Measurements from ENCODE around the gene PHPT1. TPM values are rescaled to one million over a fixed set of nuclear protein-coding genes. Genes with fewer than 3 reads are reported as not detected.
A peak's percentile ranks its signal among the peaks of the same experiment; 100 is the strongest.
"Not testable (repeated sequence)": the region's sequence is repeated elsewhere in the genome, so short reads cannot be mapped to it uniquely, and the experiment has no call there.

PHPT1 gene
- total RNA-seq, 1 donor: 105 TPM

DNA sequence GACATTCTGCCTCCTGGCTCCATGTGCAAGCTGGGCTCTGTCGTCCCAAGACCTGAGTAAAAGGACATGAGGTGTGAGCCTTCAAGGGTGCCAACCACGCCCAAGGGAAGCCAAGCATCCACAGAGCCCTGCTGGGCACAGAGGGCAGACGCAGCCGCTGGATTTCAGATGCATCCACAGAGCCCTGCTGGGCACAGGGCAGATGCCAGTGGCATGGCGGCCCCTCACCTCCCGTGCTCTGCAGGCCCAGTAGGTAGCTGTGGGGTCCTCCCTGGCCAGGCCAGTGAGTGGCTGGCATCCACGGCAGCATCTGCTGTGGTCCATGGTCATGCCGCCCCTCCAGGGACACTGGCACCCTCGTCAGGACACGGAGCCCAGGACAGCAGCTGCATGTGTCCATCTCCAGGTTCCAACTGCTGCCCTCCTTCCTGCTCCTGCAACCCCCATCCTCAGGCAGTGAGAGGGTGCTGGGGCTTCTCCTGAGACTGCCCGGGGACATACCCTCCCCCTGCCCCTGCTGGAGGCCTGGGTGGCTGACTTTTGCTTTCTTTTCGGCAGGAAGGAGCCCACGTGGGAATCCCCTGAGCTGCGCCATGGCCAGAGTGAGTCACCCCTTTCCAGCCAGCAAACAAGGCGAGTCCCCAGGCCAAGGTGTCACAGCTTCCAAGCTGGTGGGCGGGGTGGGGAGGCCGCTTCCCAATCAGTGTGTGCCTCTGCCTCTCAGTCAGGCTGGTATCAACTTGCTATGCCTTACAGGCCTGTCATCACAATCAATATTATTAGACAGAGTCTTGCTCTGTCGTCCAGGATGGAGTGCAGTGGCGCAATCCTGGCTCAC, 33.1 kb downstream of the PHPT1 start:
- TF ChIP-seq, protein P1, sequence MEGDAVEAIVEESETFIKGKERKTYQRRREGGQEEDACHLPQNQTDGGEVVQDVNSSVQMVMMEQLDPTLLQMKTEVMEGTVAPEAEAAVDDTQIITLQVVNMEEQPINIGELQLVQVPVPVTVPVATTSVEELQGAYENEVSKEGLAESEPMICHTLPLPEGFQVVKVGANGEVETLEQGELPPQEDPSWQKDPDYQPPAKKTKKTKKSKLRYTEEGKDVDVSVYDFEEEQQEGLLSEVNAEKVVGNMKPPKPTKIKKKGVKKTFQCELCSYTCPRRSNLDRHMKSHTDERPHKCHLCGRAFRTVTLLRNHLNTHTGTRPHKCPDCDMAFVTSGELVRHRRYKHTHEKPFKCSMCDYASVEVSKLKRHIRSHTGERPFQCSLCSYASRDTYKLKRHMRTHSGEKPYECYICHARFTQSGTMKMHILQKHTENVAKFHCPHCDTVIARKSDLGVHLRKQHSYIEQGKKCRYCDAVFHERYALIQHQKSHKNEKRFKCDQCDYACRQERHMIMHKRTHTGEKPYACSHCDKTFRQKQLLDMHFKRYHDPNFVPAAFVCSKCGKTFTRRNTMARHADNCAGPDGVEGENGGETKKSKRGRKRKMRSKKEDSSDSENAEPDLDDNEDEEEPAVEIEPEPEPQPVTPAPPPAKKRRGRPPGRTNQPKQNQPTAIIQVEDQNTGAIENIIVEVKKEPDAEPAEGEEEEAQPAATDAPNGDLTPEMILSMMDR (IDR thresholded peaks at IDR 0.05; ENCODE audit: insufficient read depth, low read depth, low read length): no peak
- DNase-seq (ENCODE audit: low read depth): peak; percentile 86
- peak overlapping the region; percentile 27 for H3K4me3 ChIP-seq (ENCODE audit: low read depth, low read length)

GRCh38 chr9:136882947-136883283, 33.7 kb downstream of the PHPT1 start:
- not testable (repeated sequence) for H3K4me3 ChIP-seq (ENCODE audit: low read depth, low read length); DNase-seq (ENCODE audit: low read depth)

DNA sequence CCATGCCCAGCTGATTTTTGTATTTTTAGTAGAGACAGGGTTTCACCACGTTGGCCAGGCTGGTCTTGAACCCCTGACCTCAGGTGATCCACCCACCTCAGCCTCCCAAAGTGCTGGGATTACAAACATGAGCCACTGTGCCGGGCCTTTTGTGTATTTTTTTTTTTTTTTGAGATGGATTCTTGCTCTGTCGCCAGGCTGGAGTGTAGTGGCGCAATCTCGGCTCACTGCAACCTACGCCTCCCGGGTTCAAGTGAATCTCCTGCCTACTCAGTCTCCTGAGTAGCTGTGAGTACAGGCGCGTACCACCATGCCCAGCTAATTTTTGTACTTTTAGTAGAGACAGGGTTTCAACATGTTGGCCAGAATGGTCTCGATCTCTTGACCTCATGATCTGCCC, 34.5 kb downstream of the PHPT1 start:
- not testable (repeated sequence) for H3K4me3 ChIP-seq (ENCODE audit: low read depth, low read length); DNase-seq (ENCODE audit: low read depth)

GRCh38 chr9:136885950-136886578, 36.9 kb downstream of the PHPT1 start, which contains the start of gene TRAF2:
Gene TRAF2, plus strand, starts transcription at chr9:136886516. Its CDS starts 12,225 bp downstream, at chr9:136898741.
- DNase-seq (ENCODE audit: low read depth): peak; percentile 99
- peak within 1 kb of the TSS; percentile 78 for H3K4me3 ChIP-seq (ENCODE audit: low read depth, low read length)

GRCh38 chr9:136886610-136887597, 37.7 kb downstream of the PHPT1 start:
- DNase-seq (ENCODE audit: low read depth): peak; percentile 21
- H3K4me3 ChIP-seq (ENCODE audit: low read depth, low read length): peak overlapping the region; percentile 78
- TF ChIP-seq, protein P1 (IDR thresholded peaks at IDR 0.05; ENCODE audit: insufficient read depth, low read depth, low read length): no peak

More at GRCh38 chr9:136885950-136886578, 36.9 kb downstream of the PHPT1 start, which contains the start of gene TRAF2:
- TF ChIP-seq, protein P1 (IDR thresholded peaks at IDR 0.05; ENCODE audit: insufficient read depth, low read depth, low read length): no peak

DNA sequence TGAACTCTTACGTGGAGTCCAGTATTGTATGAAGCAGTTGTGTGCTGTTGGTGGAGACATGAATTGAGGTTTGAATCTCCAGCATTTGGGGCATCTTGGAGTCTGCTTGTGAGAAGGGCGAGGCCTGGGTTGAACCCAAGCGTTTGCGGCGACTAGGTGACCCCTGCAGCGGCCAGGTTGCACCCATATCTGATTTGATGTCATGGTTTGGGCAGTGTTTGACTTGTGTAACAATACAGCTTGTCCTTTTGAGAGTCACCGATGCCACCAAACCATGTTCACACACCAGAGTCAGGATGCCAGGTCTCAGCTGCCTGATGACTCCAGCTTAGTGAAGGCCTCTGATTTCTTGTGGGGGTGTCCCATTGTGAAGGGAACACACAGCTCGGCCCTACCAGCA, 39.2 kb downstream of the PHPT1 start:
- TF ChIP-seq, protein P1 (IDR thresholded peaks at IDR 0.05; ENCODE audit: insufficient read depth, low read depth, low read length): no peak
- H3K4me3 ChIP-seq (ENCODE audit: low read depth, low read length): no peak overlapping the region
- no peak for DNase-seq (ENCODE audit: low read depth)

DNA sequence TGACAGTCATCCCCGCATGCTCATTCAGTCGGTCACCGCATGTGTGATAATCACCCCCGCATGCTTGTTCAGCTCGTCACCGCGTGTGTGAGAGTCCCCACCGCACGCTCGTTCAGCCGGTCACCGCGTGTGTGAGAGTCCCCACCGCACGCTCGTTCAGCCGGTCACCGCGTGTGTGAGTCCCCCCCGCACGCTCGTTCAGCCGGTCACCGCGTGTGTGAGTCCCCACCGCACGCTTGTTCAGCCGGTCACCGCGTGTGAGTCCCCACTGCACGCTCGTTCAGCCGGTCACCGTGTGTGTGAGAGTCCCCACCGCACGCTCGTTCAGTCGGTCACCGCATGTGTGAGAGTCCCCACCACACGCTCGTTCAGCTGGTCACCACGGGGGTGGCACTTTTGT, 40.6 kb downstream of the PHPT1 start:
- TF ChIP-seq, protein P1 (IDR thresholded peaks at IDR 0.05; ENCODE audit: insufficient read depth, low read depth, low read length): no peak
- no peak overlapping the region for H3K4me3 ChIP-seq (ENCODE audit: low read depth, low read length)
- DNase-seq (ENCODE audit: low read depth): no peak
